ENCODE data around the gene CDC42EP2. TPM values are rescaled to one million over a fixed set of nuclear protein-coding genes. Genes with fewer than 3 reads are reported as not detected.

Gene CDC42EP2
- total and polyA plus RNA-seq, 2 of the 13 experiments (the other 11 are each of a cell fraction or from before 2014, with no cell fraction given) = 2.3 to 7.1 TPM

DNA sequence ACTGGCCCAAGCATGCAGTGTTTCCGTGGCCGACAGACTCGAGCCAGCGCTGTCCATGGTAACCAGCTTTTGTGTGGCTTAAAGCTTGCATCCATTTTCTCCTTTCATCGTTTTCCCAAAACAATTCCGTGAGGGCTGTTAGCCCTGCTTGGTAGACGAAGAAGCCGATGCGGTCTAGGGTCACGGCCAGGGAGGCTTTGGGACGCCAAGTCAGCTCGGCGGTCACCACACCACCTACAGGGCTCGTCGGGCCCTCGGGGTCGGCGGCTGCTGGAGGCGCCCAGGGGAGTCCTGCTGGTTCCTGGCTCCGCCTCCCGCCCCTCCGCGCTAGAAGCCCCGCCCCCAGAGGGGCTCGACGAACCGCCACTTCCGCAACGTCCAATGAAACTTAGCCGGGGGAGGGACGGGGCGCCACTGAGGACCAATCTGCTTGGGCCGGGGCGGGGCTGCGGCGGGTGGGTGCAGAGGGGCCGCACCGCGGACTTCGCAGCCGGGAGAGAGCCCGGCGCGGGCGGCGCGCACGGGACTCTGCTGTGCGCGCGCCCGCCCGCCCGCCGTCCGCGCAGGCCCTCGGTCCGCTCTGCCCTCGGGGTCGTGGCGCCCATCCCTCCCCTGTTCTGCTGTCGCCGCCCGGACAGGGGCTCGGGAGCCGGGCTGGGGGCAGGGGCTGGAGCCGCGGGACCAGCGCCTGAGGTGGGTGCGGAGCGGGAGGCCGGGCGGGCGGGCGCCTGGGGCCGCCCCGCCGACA, 39.8 kb downstream of the CDC42EP2 start, which contains the start of gene TIGD3 (continued):
- TF ChIP-seq ZNF792 (CRISPR knock-in tag; IDR thresholded peaks at IDR 0.05) (peak; percentile 24; the same call in 1 of the 2 replicates), BHLHE40 (IDR thresholded peaks at IDR 0.05; ENCODE audit: low read length) (no peak), ELF1 (CRISPR knock-in tag; IDR thresholded peaks at IDR 0.05) (peak; percentile 77), KLF6 (CRISPR knock-in tag; IDR thresholded peaks at IDR 0.05) (peak; percentile 75; the same call in 1 of the 2 replicates), CBX1 (IDR thresholded peaks at IDR 0.05; ENCODE audit: low read depth) (peak; percentile 51), ZNF567 (CRISPR knock-in tag; IDR thresholded peaks at IDR 0.05; ENCODE audit: borderline replicate concordance) (0 out of 2 replicates have a peak, but pooled peaks have one; percentile 26), HOXD1 (CRISPR knock-in tag; IDR thresholded peaks at IDR 0.05) (no peak), GABPB1 (CRISPR knock-in tag; IDR thresholded peaks at IDR 0.05) (peak; percentile 48; the same call in 1 of the 2 replicates), DRAP1 (CRISPR knock-in tag; IDR thresholded peaks at IDR 0.05) (peak; percentile 55; the same call in 1 of the 2 replicates), AGO2 (optimal IDR thresholded peaks at IDR 0.05; ENCODE audit: low read depth, low read length) (peak; percentile 90), KLF16 (CRISPR knock-in tag; IDR thresholded peaks at IDR 0.05) (0 out of 4 replicates have a peak, but pooled peaks of 1 of the 2 experiments have one; percentile 50), HOXA7 (CRISPR knock-in tag; IDR thresholded peaks at IDR 0.05) (no peak), SNAPC2 (CRISPR knock-in tag; IDR thresholded peaks at IDR 0.05) (peak; percentile 60; the same call in 1 of the 2 replicates), SP1 (IDR thresholded peaks at IDR 0.05) (no peak), SP1 (CRISPR knock-in tag; IDR thresholded peaks at IDR 0.05) (peak; percentile 76; the same call in 1 of the 2 replicates), GATAD2A (CRISPR knock-in tag; IDR thresholded peaks at IDR 0.05) (peak; percentile 14; the same call in 1 of the 2 replicates), HOXA3 (CRISPR knock-in tag; IDR thresholded peaks at IDR 0.05) (peak; percentile 36; the same call in 1 of the 2 replicates), ZNF782 (CRISPR knock-in tag; IDR thresholded peaks at IDR 0.05; ENCODE audit: borderline replicate concordance) (no peak), ZFY (CRISPR knock-in tag; IDR thresholded peaks at IDR 0.05) (peak; percentile 84), TBX2 (CRISPR knock-in tag; IDR thresholded peaks at IDR 0.05; ENCODE audit: borderline replicate concordance) (peak; percentile 20; the same call in 1 of the 2 replicates), KLF11 (CRISPR knock-in tag; IDR thresholded peaks at IDR 0.05) (0 out of 2 replicates have a peak, but pooled peaks have one; percentile 34), CREB1 (IDR thresholded peaks at IDR 0.05) (0 out of 2 replicates have a peak, but pooled peaks have one; percentile 3), CREB1 (CRISPR knock-in tag; IDR thresholded peaks at IDR 0.05) (no peak)
- TF ChIP-seq, protein P1, sequence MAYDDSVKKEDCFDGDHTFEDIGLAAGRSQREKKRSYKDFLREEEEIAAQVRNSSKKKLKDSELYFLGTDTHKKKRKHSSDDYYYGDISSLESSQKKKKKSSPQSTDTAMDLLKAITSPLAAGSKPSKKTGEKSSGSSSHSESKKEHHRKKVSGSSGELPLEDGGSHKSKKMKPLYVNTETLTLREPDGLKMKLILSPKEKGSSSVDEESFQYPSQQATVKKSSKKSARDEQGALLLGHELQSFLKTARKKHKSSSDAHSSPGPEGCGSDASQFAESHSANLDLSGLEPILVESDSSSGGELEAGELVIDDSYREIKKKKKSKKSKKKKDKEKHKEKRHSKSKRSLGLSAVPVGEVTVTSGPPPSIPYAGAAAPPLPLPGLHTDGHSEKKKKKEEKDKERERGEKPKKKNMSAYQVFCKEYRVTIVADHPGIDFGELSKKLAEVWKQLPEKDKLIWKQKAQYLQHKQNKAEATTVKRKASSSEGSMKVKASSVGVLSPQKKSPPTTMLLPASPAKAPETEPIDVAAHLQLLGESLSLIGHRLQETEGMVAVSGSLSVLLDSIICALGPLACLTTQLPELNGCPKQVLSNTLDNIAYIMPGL (CRISPR knock-in tag; IDR thresholded peaks at IDR 0.05; ENCODE audit: borderline replicate concordance in 1 of 2, low read depth in 1 of 2) = peak in 1 of 2 experiments; percentile 42; a peak in 1 of 4 replicates
- TF ChIP-seq, protein P2, sequence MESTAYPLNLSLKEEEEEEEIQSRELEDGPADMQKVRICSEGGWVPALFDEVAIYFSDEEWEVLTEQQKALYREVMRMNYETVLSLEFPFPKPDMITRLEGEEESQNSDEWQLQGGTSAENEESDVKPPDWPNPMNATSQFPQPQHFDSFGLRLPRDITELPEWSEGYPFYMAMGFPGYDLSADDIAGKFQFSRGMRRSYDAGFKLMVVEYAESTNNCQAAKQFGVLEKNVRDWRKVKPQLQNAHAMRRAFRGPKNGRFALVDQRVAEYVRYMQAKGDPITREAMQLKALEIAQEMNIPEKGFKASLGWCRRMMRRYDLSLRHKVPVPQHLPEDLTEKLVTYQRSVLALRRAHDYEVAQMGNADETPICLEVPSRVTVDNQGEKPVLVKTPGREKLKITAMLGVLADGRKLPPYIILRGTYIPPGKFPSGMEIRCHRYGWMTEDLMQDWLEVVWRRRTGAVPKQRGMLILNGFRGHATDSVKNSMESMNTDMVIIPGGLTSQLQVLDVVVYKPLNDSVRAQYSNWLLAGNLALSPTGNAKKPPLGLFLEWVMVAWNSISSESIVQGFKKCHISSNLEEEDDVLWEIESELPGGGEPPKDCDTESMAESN (CRISPR knock-in tag; conservative IDR thresholded peaks at IDR 0.05) = no peak
- TF ChIP-seq, protein P3, sequence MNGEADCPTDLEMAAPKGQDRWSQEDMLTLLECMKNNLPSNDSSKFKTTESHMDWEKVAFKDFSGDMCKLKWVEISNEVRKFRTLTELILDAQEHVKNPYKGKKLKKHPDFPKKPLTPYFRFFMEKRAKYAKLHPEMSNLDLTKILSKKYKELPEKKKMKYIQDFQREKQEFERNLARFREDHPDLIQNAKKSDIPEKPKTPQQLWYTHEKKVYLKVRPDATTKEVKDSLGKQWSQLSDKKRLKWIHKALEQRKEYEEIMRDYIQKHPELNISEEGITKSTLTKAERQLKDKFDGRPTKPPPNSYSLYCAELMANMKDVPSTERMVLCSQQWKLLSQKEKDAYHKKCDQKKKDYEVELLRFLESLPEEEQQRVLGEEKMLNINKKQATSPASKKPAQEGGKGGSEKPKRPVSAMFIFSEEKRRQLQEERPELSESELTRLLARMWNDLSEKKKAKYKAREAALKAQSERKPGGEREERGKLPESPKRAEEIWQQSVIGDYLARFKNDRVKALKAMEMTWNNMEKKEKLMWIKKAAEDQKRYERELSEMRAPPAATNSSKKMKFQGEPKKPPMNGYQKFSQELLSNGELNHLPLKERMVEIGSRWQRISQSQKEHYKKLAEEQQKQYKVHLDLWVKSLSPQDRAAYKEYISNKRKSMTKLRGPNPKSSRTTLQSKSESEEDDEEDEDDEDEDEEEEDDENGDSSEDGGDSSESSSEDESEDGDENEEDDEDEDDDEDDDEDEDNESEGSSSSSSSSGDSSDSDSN (CRISPR knock-in tag; IDR thresholded peaks at IDR 0.05) = peak; percentile 44
